Central memory CD8-positive, alpha-beta T cell (primary cell): Measurements from ENCODE around the gene LBR.

Experiments
- ATAC-seq: fragments of 150-1000 bp; cut with Tn5 transposase; replicated peaks from 2 replicates; pipeline ENCODE4 v1.10.0; 2022; ENCODE audit warnings: mild to moderate bottlenecking, moderate FRiP score, moderate number of reproducible peaks; ENCODE audit not compliant: poor library complexity, severe bottlenecking; ENCODE audit errors: extremely low read depth
- DNase-seq, 2 donors: peaks; one replicate each; pipeline ENCODE4 v3.0.0; 2021; ENCODE audit warnings: low spot score in 2 of 2
- H3K27ac Mint-ChIP-seq: one replicate; pipeline ENCODE4 v1.8.0; 2022; ENCODE audit warnings: low read depth, mild to moderate bottlenecking, moderate library complexity, mixed read lengths
- H3K27me3 Mint-ChIP-seq: one replicate; pipeline ENCODE4 v1.8.0; 2022; ENCODE audit warnings: mixed read lengths
- H3K36me3 Mint-ChIP-seq: one replicate; pipeline ENCODE4 v1.8.0; 2022; ENCODE audit warnings: mild to moderate bottlenecking, moderate library complexity, mixed read lengths; ENCODE audit not compliant: insufficient read depth
- H3K4me1 Mint-ChIP-seq: one replicate; pipeline ENCODE4 v1.8.0; 2022; ENCODE audit warnings: mixed read lengths
- H3K4me3 Mint-ChIP-seq: one replicate; pipeline ENCODE4 v1.8.0; 2022; ENCODE audit warnings: mild to moderate bottlenecking, moderate library complexity, mixed read lengths
- H3K9me3 Mint-ChIP-seq: one replicate; pipeline ENCODE4 v1.8.0; 2022; ENCODE audit warnings: mixed read lengths

The LBR gene

DNA sequence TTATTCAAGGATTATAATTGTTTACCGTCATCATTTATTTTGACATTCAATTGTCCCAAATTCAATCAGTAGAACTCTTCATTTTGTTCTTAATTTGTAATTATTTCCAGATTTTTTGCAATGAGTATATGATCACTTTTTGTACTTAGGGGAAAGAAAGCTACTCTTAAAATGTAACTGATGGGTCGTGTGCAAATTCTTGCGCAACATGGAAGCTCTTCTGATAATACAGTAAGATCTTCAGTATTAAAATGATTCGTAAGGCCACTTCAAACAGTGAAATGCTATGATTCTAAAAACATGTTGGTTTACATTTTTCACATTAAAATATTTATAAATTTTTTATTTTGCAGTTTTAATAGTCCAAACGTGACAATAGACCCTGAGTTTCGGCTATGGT lies 63.4 kb downstream of the LBR start:
- no peak for ATAC-seq
- H3K27me3 Mint-ChIP-seq: peaks cover 48% of the 10 kb centered on the region
- no peaks in the 10 kb centered on the region for H3K36me3 Mint-ChIP-seq
- H3K4me1 Mint-ChIP-seq: no peaks in the 10 kb centered on the region
- no peak overlapping the region for H3K4me3 Mint-ChIP-seq
- no peaks in the 10 kb centered on the region for H3K9me3 Mint-ChIP-seq
- DNase-seq: no peak
- no peak overlapping the region for H3K27ac Mint-ChIP-seq

DNA sequence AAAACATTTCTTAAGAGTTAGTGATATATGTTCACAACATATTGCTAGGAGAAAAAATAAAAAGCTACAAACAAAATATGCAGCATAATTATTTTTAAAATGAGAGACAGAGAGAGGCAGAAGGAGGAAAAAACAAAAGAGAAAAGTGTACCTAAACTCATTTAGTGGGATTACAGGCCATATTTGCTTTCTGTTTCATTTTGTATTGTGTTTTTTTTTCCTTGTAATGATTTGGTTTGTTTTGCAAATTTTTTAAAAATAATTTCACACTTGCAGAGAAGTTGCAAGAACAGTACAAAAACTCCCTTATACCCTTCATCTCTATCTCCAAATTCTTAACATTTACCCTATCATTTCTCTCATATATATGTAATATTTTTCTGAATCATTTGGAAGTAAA lies 65.0 kb downstream of the LBR start:
- peaks cover 57% of the 10 kb centered on the region for H3K27me3 Mint-ChIP-seq
- H3K27ac Mint-ChIP-seq: no peak overlapping the region
- no peak overlapping the region for H3K4me3 Mint-ChIP-seq
- H3K36me3 Mint-ChIP-seq: no peaks in the 10 kb centered on the region
- no peaks in the 10 kb centered on the region for H3K9me3 Mint-ChIP-seq
- no peaks in the 10 kb centered on the region for H3K4me1 Mint-ChIP-seq
- no peak for ATAC-seq
- no peak for DNase-seq

DNA sequence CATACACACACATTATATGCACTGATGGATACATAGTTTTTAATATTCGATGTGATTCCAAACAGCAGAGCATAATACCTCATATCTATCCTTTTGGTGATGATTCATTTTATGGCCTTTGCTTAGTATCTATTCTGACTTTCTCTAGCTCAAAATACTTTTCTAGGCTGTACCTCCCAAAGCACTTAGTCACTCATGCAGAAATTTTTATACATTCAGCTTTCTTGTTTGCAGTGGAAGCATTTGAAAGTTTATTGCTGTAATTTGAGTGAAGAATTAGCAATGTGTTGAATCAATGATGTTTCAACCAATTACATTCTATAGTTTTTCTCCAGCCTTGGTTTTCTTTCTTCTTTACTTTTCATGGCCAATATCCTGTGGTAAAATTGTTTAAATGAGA lies 66.7 kb downstream of the LBR start:
- Mint-ChIP-seq H3K36me3 (no peaks in the 10 kb centered on the region), H3K4me1 (no peaks in the 10 kb centered on the region), H3K27me3 (peaks cover 53% of the 10 kb centered on the region), H3K4me3 (no peak overlapping the region), H3K9me3 (no peaks in the 10 kb centered on the region), H3K27ac (no peak overlapping the region)
- DNase-seq (no peak), ATAC-seq (no peak)

DNA sequence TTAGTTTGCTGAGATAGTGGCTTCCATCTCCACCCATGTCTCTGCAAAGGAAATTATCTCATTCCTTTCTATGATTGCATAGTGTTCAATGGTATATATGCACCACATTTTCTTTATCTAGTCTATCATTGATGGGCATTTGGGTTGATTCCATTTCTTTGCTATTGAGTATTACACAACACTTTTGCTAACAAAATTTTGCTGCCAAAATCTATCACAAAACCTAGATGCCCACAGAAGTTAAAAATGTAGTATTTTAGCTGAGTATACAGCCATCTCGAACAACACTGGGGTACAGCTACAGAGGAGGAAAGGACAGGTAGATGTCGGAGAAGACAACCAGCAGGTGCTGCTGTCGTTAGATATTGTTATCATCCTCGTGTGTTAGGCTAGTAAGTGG lies 67.7 kb downstream of the LBR start:
- Mint-ChIP-seq H3K27ac (no peak overlapping the region), H3K27me3 (peaks cover 53% of the 10 kb centered on the region), H3K4me1 (no peaks in the 10 kb centered on the region), H3K4me3 (no peak overlapping the region), H3K36me3 (no peaks in the 10 kb centered on the region), H3K9me3 (no peaks in the 10 kb centered on the region)
- no peak for ATAC-seq
- DNase-seq: no peak

DNA sequence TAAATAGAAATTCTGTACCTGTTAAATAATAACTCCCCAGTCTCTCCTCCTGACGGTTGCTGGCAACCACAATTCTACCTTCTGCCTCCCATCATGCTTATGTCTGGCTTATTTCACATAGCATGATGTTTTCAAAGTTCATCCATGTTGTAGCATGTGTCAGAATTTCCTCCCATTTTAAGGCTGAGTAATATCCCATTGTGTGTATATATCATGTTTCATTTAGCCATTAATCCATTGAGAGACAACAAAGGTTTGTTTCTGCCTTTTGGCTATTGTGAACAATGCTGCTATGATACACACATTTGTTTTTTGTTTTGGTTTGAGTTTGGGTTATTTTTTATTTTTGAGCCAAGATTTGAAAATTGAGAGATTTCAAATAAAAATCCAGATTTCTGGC lies 72.0 kb downstream of the LBR start:
- H3K27me3 Mint-ChIP-seq: peaks cover 73% of the 10 kb centered on the region
- no peaks in the 10 kb centered on the region for H3K9me3 Mint-ChIP-seq
- no peak for DNase-seq
- ATAC-seq: no peak
- H3K4me1 Mint-ChIP-seq: no peaks in the 10 kb centered on the region
- no peak overlapping the region for H3K27ac Mint-ChIP-seq
- no peaks in the 10 kb centered on the region for H3K36me3 Mint-ChIP-seq
- no peak overlapping the region for H3K4me3 Mint-ChIP-seq

DNA sequence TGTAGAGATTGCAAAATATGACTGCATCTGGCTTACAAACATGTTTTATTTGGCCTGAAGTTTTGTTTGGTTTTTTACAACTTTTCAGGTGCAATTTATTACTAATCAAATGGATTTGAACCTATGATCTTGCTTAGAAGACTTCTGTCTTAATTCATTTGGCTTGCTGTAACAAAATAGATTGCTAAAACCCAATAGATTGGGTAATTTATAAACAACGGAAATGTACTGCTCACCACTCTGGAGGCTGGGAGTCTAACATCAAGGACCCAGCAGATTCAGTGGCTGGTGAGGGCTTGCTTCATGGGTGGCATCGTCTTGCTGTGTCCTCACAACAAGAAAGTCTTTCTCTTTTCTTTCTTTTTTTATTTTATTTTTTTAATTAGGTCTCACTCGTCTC lies 72.9 kb downstream of the LBR start:
- Mint-ChIP-seq H3K4me1 (no peaks in the 10 kb centered on the region), H3K27ac (no peak overlapping the region), H3K27me3 (peaks cover 73% of the 10 kb centered on the region), H3K36me3 (no peaks in the 10 kb centered on the region), H3K4me3 (no peak overlapping the region), H3K9me3 (no peaks in the 10 kb centered on the region)
- DNase-seq (no peak), ATAC-seq (no peak)
